Parathyroid adenoma (tissue), 2 donors: ENCODE results near the gene GHR.

ENCODE experiments used
- H2AFZ ChIP-seq: fragments of 300-600 bp; sonication (generic); one replicate; pipeline ENCODE4 v1.7.0; 2017; ENCODE audit warnings: antibody characterized with exemption, mild to moderate bottlenecking
- H3K27ac ChIP-seq: fragments of 300-600 bp; sonication (generic); one replicate; pipeline ENCODE4 v1.7.0; 2017
- H3K27me3 ChIP-seq: fragments of 300-600 bp; sonication (generic); one replicate; pipeline ENCODE4 v1.7.0; 2017; ENCODE audit warnings: low read length; ENCODE audit not compliant: control insufficient read depth, insufficient read depth
- H3K36me3 ChIP-seq: fragments of 300-600 bp; sonication (generic); one replicate; pipeline ENCODE4 v1.7.0; 2017; ENCODE audit warnings: low read length; ENCODE audit not compliant: control insufficient read depth, insufficient read depth
- H3K4me1 ChIP-seq: fragments of 300-600 bp; sonication (generic); one replicate; pipeline ENCODE4 v1.7.0; 2017; ENCODE audit warnings: control low read depth
- H3K4me2 ChIP-seq: fragments of 300-600 bp; sonication (generic); one replicate; pipeline ENCODE4 v1.7.0; 2017; ENCODE audit warnings: low read length
- H3K4me3 ChIP-seq: fragments of 300-600 bp; sonication (generic); one replicate; pipeline ENCODE4 v1.7.0; 2017; ENCODE audit warnings: low read depth, low read length
- H3K79me2 ChIP-seq: fragments of 300-600 bp; sonication (generic); one replicate; pipeline ENCODE4 v1.7.0; 2017; ENCODE audit warnings: control low read depth
- H3K9ac ChIP-seq: fragments of 300-600 bp; sonication (generic); one replicate; pipeline ENCODE4 v1.7.0; 2017; ENCODE audit warnings: mild to moderate bottlenecking
- H3K9me3 ChIP-seq: fragments of 300-600 bp; sonication (generic); one replicate; pipeline ENCODE4 v1.7.0; 2017; ENCODE audit warnings: low read length; ENCODE audit not compliant: control insufficient read depth
- CTCF ChIP-seq: fragments of 300-600 bp; sonication (generic); IDR thresholded peaks from one replicate; pipeline ENCODE4 v1.7.0; 2017; ENCODE audit warnings: antibody characterized with exemption, mild to moderate bottlenecking
- donor health status: primary hyperparathyroidism.

The GHR gene

GRCh38 chr5:42636425-42636824 is 213.2 kb downstream of the GHR start:
- Histone ChIP-seq H3K9ac (no peak overlapping the region), H3K9me3 (no peaks in the 10 kb centered on the region), H3K79me2 (no peaks in the 10 kb centered on the region), H3K4me1 (peaks cover 5% of the 10 kb centered on the region), H3K4me2 (no peak overlapping the region), H3K4me3 (no peak overlapping the region), H3K36me3 (no peaks in the 10 kb centered on the region), H2AFZ (no peak overlapping the region), H3K27me3 (no peaks in the 10 kb centered on the region), H3K27ac (no peak overlapping the region)
- peak; percentile 32 for TF ChIP-seq CTCF

GRCh38 chr5:42636946-42637345 is 213.7 kb downstream of the GHR start:
- Histone ChIP-seq H3K79me2 (no peaks in the 10 kb centered on the region), H2AFZ (no peak overlapping the region), H3K4me3 (no peak overlapping the region), H3K9me3 (no peaks in the 10 kb centered on the region), H3K27ac (no peak overlapping the region), H3K36me3 (no peaks in the 10 kb centered on the region), H3K4me2 (no peak overlapping the region), H3K9ac (no peak overlapping the region), H3K27me3 (no peaks in the 10 kb centered on the region), H3K4me1 (peaks cover 5% of the 10 kb centered on the region)
- TF ChIP-seq CTCF = no peak

- Histone ChIP-seq H3K4me1 (no peaks in the 10 kb centered on the region), H3K36me3 (no peaks in the 10 kb centered on the region), H3K4me2 (no peak overlapping the region), H2AFZ (no peak overlapping the region), H3K79me2 (no peaks in the 10 kb centered on the region), H3K4me3 (no peak overlapping the region), H3K27me3 (no peaks in the 10 kb centered on the region), H3K27ac (no peak overlapping the region), H3K9me3 (no peaks in the 10 kb centered on the region), H3K9ac (no peak overlapping the region)
- no peak for TF ChIP-seq CTCF
Measured at GRCh38 chr5:42638972-42639371, 215.7 kb downstream of the GHR start.

GRCh38 chr5:42640835-42641234 is 217.6 kb downstream of the GHR start:
- H3K9ac ChIP-seq = no peak overlapping the region
- no peaks in the 10 kb centered on the region for H3K9me3 ChIP-seq
- no peaks in the 10 kb centered on the region for H3K36me3 ChIP-seq
- H2AFZ ChIP-seq = no peak overlapping the region
- H3K4me1 ChIP-seq = no peaks in the 10 kb centered on the region
- H3K4me3 ChIP-seq = no peak overlapping the region
- H3K27ac ChIP-seq = no peak overlapping the region
- H3K27me3 ChIP-seq = no peaks in the 10 kb centered on the region
- no peaks in the 10 kb centered on the region for H3K79me2 ChIP-seq
- no peak overlapping the region for H3K4me2 ChIP-seq
- no peak for TF ChIP-seq CTCF

- H3K27me3 ChIP-seq = no peaks in the 10 kb centered on the region
- H3K4me2 ChIP-seq = no peak overlapping the region
- H3K79me2 ChIP-seq = no peaks in the 10 kb centered on the region
- no peak overlapping the region for H3K27ac ChIP-seq
- H3K4me3 ChIP-seq = no peak overlapping the region
- H2AFZ ChIP-seq = no peak overlapping the region
- H3K9me3 ChIP-seq = no peaks in the 10 kb centered on the region
- H3K9ac ChIP-seq = no peak overlapping the region
- H3K4me1 ChIP-seq = no peaks in the 10 kb centered on the region
- TF ChIP-seq CTCF = no peak
- no peaks in the 10 kb centered on the region for H3K36me3 ChIP-seq
Measured at GRCh38 chr5:42641336-42642005, 218.2 kb downstream of the GHR start.
